Activated naive CD4-positive, alpha-beta T cell treated with anti-CD3 and anti-CD28 coated beads for 36 hours (primary cell): ENCODE data around the gene BLTP2. TPM values are rescaled to one million over a fixed set of nuclear protein-coding genes. Genes with fewer than 3 reads are reported as not detected.
A peak's percentile ranks its signal among the peaks of the same experiment; 100 is the strongest.
"Not testable (repeated sequence)": the region's sequence is repeated elsewhere in the genome, so short reads cannot be mapped to it uniquely, and the experiment has no call there.

ENCODE experiments used
- CTCF ChIA-PET: fragments of 350-600 bp; sonication (Branson Sonifier 250); formaldehyde crosslinking; loops from one replicate; lab custom pipeline; 2021; ENCODE audit warnings: antibody characterized with exemption; lab: Charles Lee
- DNase-seq: peaks from one replicate; pipeline ENCODE4 v3.0.0-alpha.2; 2020
- H3K27ac Mint-ChIP-seq: one replicate; pipeline ENCODE4 v1.8.0; 2021; ENCODE audit warnings: mild to moderate bottlenecking, mixed read lengths
- H3K27me3 Mint-ChIP-seq: one replicate; pipeline ENCODE4 v1.8.0; 2021; ENCODE audit warnings: low read depth, mixed read lengths
- H3K36me3 Mint-ChIP-seq: one replicate; pipeline ENCODE4 v1.8.0; 2021; ENCODE audit warnings: low read depth, mixed read lengths
- H3K4me1 Mint-ChIP-seq: one replicate; pipeline ENCODE4 v1.8.0; 2021; ENCODE audit warnings: low read depth, mixed read lengths
- H3K4me3 Mint-ChIP-seq: one replicate; pipeline ENCODE4 v1.8.0; 2021; ENCODE audit warnings: mild to moderate bottlenecking, moderate library complexity, mixed read lengths
- H3K9me3 Mint-ChIP-seq: one replicate; pipeline ENCODE4 v1.8.0; 2021; ENCODE audit warnings: mixed read lengths
- intact Hi-C: fragments of 100-400 bp; cut with micrococcal nuclease; formaldehyde crosslinking; loops from one replicate; pipeline ENCODE4 v1.15.1; 2023
- total RNA-seq, 2 experiments: library from RNA; stranded (reverse); gene quantifications; one replicate each; pipeline ENCODE4 v1.2.3, GENCODE V29; 2021

BLTP2 gene
- total RNA-seq, 2 experiments from 2014 or later, result 89.4 to 92.0 TPM

DNA sequence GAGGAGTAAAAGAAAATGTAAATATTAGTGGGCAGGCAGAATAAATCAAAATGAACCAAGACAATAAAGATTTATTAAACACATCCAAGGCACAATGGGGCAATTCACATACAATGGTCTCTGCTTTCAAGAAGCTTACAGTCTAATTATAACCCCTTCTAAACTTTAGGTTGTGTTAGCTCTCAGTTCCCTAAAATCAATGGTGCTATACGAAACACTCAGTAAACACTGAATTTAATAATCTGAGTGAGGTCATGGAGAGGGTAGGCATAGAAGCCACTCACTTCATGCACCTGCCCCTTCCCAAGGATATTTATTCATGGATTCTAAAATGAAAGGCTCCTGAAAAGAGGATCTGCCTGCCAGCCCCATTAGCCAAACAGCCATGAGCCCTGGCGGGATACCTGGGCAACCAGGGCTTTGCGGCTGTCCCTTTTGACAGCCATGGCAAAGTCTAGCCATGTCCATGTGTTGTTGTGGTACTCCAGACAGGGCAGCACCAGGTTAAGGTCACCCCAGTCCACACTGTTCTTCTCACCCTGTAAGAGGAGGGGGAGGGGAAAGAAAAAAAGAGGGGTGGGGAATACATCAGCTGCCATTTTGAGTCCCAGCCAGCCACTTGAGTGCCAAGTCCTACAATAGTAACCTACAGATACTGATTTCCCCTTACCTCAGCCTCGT is 29.6 kb downstream of the BLTP2 start:
- peaks cover 26% of the 10 kb centered on the region for H3K36me3 Mint-ChIP-seq
- DNase-seq, result no peak
- H3K9me3 Mint-ChIP-seq, result no peaks in the 10 kb centered on the region
- peaks cover 3% of the 10 kb centered on the region for H3K4me1 Mint-ChIP-seq
- CTCF ChIA-PET, result no interaction called here
- H3K27me3 Mint-ChIP-seq, result no peaks in the 10 kb centered on the region
- intact Hi-C loops, result no loop called here
- H3K27ac Mint-ChIP-seq, result no peak overlapping the region
- H3K4me3 Mint-ChIP-seq, result no peak overlapping the region

DNA sequence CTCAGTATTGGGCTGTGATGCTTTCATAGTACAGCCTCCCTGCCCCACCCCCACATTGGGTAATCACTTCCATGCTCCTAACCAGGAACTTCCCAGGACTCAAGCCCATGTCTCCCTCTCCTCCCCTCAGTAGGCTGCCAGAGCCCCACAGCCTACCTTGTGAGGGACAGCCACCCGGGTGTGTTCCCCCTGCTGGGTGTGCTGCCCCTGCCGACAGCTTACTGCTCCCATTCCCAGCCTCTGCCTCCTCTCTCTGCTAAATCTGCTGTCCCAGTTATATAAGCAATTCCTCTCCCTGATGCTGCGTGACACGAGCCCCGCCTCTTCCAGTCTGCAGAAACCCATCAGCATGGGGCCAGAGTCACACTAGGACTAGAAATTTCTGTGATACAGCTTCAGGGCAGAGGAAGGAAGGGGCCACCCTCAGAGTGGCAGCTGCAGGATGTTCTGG is 31.0 kb downstream of the BLTP2 start, which contains the start of gene RSKR:
TSS of gene RSKR (minus strand) at position 255 of the 451 bp plus-strand sequence. CDS start at position 231, 24 bp downstream.
- Mint-ChIP-seq H3K27me3 (no peaks in the 10 kb centered on the region), H3K4me1 (peaks cover 3% of the 10 kb centered on the region), H3K9me3 (no peaks in the 10 kb centered on the region), H3K36me3 (peaks cover 27% of the 10 kb centered on the region), H3K27ac (no peak within 1 kb of the TSS), H3K4me3 (no peak within 1 kb of the TSS)
- DNase-seq, result no peak
- intact Hi-C loops, result loop anchor here (1.0 kb wide), 2 partner anchors 66 to 120 kb away; no protein-coding TSS in a partner anchor
- CTCF ChIA-PET, result interaction anchor here (1.3 kb wide), 1 partner anchor 23 kb away, joined by 7 read pairs; no protein-coding TSS in a partner anchor

DNA sequence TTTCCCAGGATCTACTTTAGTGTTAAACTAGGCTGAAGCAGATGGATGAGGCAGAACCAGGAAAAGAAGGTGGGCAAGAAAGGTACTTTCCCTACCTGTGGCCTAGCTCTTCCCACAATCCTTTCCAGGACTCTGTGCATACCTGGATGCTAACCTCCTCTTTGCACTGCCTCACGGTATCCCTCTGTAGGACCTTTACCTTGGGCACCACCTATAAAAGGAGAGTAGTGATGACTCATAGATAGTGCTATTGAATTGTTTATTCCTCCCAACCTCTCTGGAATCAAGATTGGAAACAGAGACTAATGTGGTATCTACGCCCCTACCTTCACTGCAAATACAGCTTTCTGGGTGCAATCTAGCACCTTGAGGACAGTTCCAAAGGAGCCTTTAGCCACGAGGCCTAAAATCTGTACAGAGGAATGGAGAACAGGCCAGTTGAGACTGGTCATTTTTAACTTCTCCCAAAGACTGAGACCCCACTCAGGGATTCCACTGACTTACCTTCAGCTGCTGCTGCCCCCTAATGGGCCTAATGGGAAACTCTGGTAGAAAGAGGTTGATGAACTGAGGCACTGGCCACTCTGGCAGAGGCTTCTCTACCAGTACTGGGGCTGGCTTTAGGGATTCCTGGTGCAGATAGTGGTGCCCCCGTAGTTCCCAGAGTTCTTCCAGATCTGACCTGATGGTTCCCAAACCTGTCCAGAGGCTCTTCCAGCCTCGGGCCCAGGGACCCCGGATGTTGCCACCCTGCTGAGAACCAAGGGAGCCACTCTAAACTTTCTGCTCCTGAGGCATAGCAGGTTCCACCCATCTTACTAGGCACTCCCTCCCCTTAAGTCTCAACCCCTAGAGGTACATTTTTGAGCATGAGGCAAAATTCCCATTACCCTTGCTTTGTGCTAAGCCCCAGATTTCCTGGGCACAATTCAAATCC is 31.8 kb downstream of the BLTP2 start:
- peaks cover 24% of the 10 kb centered on the region for H3K36me3 Mint-ChIP-seq
- H3K9me3 Mint-ChIP-seq, result no peaks in the 10 kb centered on the region
- H3K27ac Mint-ChIP-seq, result no peak overlapping the region

DNA sequence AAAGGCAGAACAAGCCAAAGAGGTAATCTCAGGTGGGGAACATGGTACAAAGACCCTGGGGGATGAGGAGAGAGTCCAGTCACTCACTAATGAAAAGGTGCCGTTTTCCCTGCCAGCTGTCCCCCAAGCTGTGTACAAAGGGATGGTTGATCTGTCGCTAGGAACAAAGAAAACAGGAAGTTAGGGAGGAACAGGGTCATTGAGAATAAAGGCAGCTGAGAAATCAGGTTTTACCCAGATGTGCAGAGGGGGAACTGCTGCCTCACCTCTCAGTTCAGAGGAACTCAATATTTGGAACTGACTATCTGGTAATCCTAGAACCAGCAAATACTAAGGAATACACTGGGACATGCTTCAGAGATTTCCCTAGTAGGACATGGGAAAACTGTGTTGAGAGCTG is 32.4 kb downstream of the BLTP2 start:
- Mint-ChIP-seq H3K9me3 (no peaks in the 10 kb centered on the region), H3K36me3 (peaks cover 22% of the 10 kb centered on the region), H3K4me1 (peaks cover 3% of the 10 kb centered on the region), H3K27ac (no peak overlapping the region), H3K4me3 (no peak overlapping the region), H3K27me3 (no peaks in the 10 kb centered on the region)
- CTCF ChIA-PET, result interaction anchor here (0.6 to 1.6 kb wide), 17 partner anchors 9 to 183 kb away, joined by 3 to 10 read pairs (median 4); partner anchors contain the start of genes BLTP2, PIGS and SPAG5
- intact Hi-C loops, result no loop called here
- no peak for DNase-seq

More for the DNA sequence above, 31.8 kb downstream of the BLTP2 start:
- DNase-seq, result peak; percentile 52
- CTCF ChIA-PET, result interaction anchor here (0.6 to 1.6 kb wide), 17 partner anchors 9 to 183 kb away, joined by 3 to 10 read pairs (median 4); partner anchors contain the start of genes BLTP2, PIGS and SPAG5
- Mint-ChIP-seq H3K4me3 (no peak overlapping the region), H3K27me3 (no peaks in the 10 kb centered on the region), H3K4me1 (peaks cover 3% of the 10 kb centered on the region)
- intact Hi-C loops, result loop anchor here (1.0 kb wide), 2 partner anchors 65 to 119 kb away; no protein-coding TSS in a partner anchor

DNA sequence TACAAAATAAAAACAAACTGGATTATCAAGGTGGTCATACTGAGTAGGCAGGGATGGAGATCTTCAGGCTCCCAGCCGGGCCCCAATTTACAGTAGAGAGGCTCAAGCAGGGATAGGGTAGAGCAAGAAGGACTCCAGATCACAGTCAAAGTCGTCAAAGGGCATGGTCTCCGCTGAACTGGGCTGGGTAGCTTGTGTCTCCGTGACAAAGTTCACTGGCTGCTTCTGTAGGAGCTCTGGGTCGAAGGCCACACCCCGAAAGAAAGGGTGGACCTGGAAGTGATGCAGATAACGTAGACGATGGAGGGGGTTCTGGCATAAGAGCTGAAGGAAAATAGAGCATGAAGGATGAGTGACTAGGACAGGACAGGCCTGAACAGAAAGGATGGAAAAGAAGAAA is 34.6 kb downstream of the BLTP2 start:
- Mint-ChIP-seq H3K27ac (no peak overlapping the region), H3K27me3 (no peaks in the 10 kb centered on the region), H3K36me3 (peaks cover 9% of the 10 kb centered on the region), H3K9me3 (no peaks in the 10 kb centered on the region), H3K4me3 (no peak overlapping the region), H3K4me1 (peaks cover 3% of the 10 kb centered on the region)
- CTCF ChIA-PET, result interaction anchor here (1.1 to 2.1 kb wide), 2 partner anchors 113 to 115 kb away, joined by 4 to 5 read pairs; no protein-coding TSS in a partner anchor
- no peak for DNase-seq
- intact Hi-C loops, result no loop called here

DNA sequence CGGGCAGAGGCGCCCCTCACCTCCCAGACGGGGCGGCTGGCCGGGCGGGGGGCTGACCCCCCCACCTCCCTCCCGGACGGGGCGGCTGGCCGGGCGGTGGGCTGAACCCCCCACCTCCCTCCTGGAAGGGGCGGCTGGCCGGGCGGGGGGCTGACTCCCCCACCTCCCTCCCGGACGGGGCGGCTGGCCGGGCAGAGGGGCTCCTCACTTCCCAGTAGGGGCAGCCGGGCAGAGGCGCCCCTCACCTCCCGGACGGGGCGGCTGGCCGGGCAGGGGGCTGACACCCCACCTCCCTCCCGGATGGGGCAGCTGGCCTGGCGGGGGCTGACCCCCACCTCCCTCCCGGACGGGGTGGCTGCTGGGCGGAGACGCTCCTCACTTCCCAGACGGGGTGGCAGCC is 40.9 kb downstream of the BLTP2 start:
- DNase-seq, intact Hi-C loops, H3K27me3 Mint-ChIP-seq, H3K4me3 Mint-ChIP-seq, H3K9me3 Mint-ChIP-seq, H3K4me1 Mint-ChIP-seq, H3K36me3 Mint-ChIP-seq, CTCF ChIA-PET, H3K27ac Mint-ChIP-seq: not testable (repeated sequence)

DNA sequence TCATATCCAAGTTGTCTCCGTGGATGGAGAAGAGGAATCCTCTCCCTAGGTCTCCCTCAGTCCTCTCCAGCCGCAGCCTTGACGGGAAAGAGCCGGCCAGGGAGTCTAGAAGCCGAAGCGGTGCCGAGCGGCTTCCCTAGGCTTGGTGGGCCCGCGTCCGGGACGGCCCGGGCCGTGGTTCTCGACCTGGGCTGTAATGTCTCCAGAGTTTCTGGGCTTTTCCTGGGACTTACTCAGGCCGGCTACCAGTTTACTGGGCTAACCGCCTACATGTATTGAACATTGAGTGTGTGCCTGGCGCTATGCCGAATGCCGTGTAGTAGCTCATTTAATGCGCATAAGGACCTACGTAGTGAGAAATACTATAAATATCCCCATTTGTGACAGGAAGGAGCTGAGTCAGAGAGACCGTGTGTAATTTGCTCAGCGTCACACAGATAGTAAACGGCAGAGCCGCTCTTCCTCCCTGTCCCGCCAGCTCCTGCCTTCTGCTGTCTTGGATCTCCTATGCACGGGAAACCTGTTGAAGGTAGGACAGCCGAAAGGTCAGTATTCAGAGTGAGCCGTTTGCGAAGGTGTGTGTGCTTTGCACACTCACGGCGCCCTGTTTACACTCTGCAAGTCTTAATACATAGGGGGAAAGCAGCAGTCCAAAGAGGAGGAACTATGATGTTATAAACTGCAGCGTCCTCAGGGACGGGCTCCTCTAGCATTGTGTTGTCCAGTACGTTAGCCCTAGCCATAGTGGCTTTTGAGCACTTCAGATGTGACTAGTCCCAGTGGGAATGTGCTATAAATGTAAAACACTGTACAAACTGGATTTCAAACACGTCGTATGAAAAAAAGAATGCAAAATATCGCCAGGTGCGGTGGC is 45.4 kb downstream of the BLTP2 start:
- DNase-seq, result peak; percentile 90
- no peaks in the 10 kb centered on the region for H3K27me3 Mint-ChIP-seq
- H3K4me3 Mint-ChIP-seq, result peak overlapping the region; percentile 95
- intact Hi-C loops, result loop anchor here (1.0 kb wide), 8 partner anchors 22 to 558 kb away; partner anchors contain the start of genes BLTP2, IFT20, PHF12 and POLDIP2
- no peaks in the 10 kb centered on the region for H3K9me3 Mint-ChIP-seq
- peak overlapping the region; percentile 94 for H3K27ac Mint-ChIP-seq
- CTCF ChIA-PET, result interaction anchor here (0.9 to 1.5 kb wide), 3 partner anchors 13 to 183 kb away, joined by 3 to 4 read pairs (median 3); partner anchors contain the start of gene PIGS
- H3K4me1 Mint-ChIP-seq, result peaks cover 15% of the 10 kb centered on the region
- H3K36me3 Mint-ChIP-seq, result peaks cover 16% of the 10 kb centered on the region

DNA sequence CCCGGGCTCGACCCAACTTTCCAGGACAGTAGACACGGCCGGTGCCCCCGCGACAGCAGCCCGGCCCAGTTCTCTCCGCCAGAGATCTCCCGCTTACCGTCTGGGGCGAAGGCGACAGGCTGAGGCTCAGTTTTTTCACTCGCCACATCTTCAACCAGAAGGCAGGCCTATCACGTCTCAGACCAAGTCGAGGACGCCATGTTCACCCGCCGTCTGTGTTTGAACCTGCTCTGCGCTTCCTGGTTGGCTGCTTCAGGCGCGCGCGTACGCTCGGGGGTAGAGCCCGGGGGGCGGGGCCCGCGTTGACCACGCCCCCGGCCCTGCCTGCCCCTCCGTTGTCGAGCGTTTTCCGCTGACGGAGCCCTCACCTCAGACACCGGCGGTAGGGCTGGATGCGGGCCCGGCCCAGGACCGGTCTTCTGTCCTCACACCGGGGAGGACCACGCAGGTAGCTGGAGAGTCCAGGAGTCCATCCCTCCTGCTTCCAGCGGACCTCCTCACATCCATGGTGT is 46.1 kb downstream of the BLTP2 start, which contains the start of gene SPAG5:
TSS of gene SPAG5 (minus strand) at position 227 of the 512 bp plus-strand sequence. CDS start at position 148, 79 bp downstream.
- H3K27me3 Mint-ChIP-seq, result no peaks in the 10 kb centered on the region
- peaks cover 15% of the 10 kb centered on the region for H3K4me1 Mint-ChIP-seq
- peak within 1 kb of the TSS; percentile 95 for H3K4me3 Mint-ChIP-seq
- intact Hi-C loops, result loop anchor here (1.0 kb wide), 8 partner anchors 22 to 558 kb away; partner anchors contain the start of genes BLTP2, IFT20, PHF12 and POLDIP2
- peaks cover 17% of the 10 kb centered on the region for H3K36me3 Mint-ChIP-seq
- no peaks in the 10 kb centered on the region for H3K9me3 Mint-ChIP-seq
- DNase-seq, result peak; percentile 96
- H3K27ac Mint-ChIP-seq, result peak within 1 kb of the TSS; percentile 94
- CTCF ChIA-PET, result interaction anchor here (0.9 to 1.5 kb wide), 3 partner anchors 14 to 182 kb away, joined by 3 to 4 read pairs (median 3); partner anchors contain the start of gene PIGS

DNA sequence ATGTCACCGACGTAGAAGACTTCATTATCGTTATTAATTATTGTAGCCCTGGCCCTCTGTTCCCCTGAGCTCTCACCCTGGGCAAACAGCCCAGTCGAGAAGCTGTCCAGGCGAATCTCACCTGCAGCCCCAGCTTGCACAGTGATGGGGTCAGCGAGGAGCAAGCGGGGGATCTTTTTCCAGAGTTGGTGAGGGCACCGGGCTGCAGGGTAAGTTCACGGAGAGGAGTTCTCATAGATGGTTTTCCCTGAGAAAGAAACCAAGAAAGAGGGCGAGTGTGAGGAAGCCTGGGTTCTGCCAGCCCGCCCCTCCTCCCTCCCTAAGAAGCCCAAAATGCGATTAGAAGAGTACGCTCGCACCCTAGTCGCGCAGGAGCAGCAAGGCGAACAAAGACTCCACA is 46.6 kb downstream of the BLTP2 start:
- Mint-ChIP-seq H3K4me3 (peak overlapping the region; percentile 95), H3K4me1 (peaks cover 15% of the 10 kb centered on the region)
- CTCF ChIA-PET, result interaction anchor here (0.6 to 1.5 kb wide), 2 partner anchors 14 to 188 kb away, joined by 3 to 4 read pairs; no protein-coding TSS in a partner anchor

DNA sequence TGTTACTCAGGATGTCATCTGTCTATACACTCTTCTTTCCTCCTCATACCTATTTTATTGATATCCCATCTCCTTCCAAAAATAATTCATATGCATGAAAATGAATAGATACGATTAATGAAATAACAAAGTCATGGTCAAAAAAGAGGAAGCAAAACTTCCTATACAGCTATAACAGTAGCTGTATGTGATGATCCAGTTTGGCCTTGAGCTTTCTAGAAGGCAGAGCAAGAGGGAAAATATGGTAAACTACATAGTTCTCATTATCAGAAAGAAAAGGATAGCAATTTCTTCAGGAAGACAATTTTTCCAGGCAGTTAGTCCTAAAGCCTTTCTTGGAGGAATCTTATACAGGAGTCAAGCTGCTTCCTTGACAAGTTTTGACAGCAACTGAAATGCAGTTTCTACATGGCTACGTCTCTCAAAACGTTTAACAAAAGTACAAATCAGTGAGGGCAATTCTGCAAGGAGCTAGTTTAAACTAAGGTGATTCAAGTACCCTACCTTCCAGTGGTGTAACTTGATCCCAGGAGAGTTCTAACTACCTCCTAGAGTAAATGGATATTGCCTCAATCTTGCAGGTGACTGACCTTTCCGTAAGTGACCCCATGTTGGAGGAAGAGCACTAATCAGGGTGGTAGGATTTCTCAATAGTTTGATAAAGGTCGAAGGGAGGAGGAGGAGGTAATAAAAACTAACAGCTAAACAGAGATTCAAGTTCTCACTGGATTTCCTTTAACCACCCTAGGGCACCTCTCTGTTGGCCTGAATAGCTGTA is 47.2 kb downstream of the BLTP2 start:
- H3K4me1 Mint-ChIP-seq, result peaks cover 15% of the 10 kb centered on the region
- intact Hi-C loops, result no loop called here
- H3K27ac Mint-ChIP-seq, result peak overlapping the region; percentile 94
- no peaks in the 10 kb centered on the region for H3K9me3 Mint-ChIP-seq
- CTCF ChIA-PET, result interaction anchor here (0.6 to 1.5 kb wide), 2 partner anchors 15 to 187 kb away, joined by 3 to 4 read pairs; no protein-coding TSS in a partner anchor
- peak overlapping the region; percentile 95 for H3K4me3 Mint-ChIP-seq
- no peaks in the 10 kb centered on the region for H3K27me3 Mint-ChIP-seq
- DNase-seq, result no peak
- H3K36me3 Mint-ChIP-seq, result peaks cover 23% of the 10 kb centered on the region

More for the DNA sequence above, 46.6 kb downstream of the BLTP2 start:
- H3K27ac Mint-ChIP-seq, result peak overlapping the region; percentile 94
- H3K27me3 Mint-ChIP-seq, result no peaks in the 10 kb centered on the region
- H3K36me3 Mint-ChIP-seq, result peaks cover 19% of the 10 kb centered on the region
- H3K9me3 Mint-ChIP-seq, result no peaks in the 10 kb centered on the region
- DNase-seq, result no peak
- intact Hi-C loops, result no loop called here
